ENCODE results near the gene SGMS1.

Gene SGMS1

DNA sequence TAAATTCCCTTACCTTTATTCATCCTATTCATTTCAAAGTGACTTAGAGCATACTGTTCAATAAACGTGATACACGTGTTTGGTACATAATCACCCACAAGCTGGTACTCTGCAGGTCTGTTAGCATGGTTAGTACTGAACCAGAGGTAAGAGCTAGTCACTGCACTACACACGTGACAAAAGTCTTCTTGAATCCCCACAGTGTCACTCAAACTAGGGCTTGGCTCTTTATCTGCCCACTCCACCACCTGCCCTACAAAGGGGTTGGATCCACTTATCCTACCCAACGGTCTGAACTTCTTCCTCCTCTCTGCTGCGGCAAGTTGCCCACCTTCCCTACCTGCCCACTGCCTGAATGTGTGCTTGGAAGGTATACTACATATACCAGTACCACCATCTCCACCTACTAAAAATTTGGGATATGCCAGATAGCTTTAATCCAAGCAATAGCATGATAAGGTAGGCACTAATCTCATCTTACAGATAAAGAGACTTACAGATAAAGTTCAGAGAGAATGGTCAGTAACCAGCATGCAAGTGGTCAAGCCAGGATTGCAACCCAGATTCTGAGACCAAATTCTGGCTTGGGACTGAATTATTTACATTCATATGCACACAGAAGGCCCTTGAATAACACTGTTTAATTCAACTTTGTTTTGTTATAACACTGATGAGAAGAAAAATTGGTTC is 92.2 kb downstream of the SGMS1 start:
- Histone ChIP-seq H2AFZ (ENCODE audit: low read depth) (no peak overlapping the region), H3K9ac (no peak overlapping the region), H3K4me1 (ENCODE audit: low read depth, poor library complexity, severe bottlenecking) (no peaks in the 10 kb centered on the region), H3K27ac (no peak overlapping the region), H4K20me1 (ENCODE audit: insufficient read depth) (no peaks in the 10 kb centered on the region), H3K4me2 (no peak overlapping the region), H3K27me3 (ENCODE audit: insufficient read depth, low read depth) (no peaks in the 10 kb centered on the region), H3K36me3 (ENCODE audit: insufficient read depth) (no peaks in the 10 kb centered on the region), H3K79me2 (ENCODE audit: insufficient read depth, low read depth) (no peaks in the 10 kb centered on the region), H3K4me3 (IDR thresholded peaks at IDR 0.05; ENCODE audit: insufficient read depth, low read depth, low read length) (no peak overlapping the region)
- TF ChIP-seq, protein P1, sequence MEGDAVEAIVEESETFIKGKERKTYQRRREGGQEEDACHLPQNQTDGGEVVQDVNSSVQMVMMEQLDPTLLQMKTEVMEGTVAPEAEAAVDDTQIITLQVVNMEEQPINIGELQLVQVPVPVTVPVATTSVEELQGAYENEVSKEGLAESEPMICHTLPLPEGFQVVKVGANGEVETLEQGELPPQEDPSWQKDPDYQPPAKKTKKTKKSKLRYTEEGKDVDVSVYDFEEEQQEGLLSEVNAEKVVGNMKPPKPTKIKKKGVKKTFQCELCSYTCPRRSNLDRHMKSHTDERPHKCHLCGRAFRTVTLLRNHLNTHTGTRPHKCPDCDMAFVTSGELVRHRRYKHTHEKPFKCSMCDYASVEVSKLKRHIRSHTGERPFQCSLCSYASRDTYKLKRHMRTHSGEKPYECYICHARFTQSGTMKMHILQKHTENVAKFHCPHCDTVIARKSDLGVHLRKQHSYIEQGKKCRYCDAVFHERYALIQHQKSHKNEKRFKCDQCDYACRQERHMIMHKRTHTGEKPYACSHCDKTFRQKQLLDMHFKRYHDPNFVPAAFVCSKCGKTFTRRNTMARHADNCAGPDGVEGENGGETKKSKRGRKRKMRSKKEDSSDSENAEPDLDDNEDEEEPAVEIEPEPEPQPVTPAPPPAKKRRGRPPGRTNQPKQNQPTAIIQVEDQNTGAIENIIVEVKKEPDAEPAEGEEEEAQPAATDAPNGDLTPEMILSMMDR (conservative IDR thresholded peaks at IDR 0.05; ENCODE audit: low read depth, low read length), result no peak

DNA sequence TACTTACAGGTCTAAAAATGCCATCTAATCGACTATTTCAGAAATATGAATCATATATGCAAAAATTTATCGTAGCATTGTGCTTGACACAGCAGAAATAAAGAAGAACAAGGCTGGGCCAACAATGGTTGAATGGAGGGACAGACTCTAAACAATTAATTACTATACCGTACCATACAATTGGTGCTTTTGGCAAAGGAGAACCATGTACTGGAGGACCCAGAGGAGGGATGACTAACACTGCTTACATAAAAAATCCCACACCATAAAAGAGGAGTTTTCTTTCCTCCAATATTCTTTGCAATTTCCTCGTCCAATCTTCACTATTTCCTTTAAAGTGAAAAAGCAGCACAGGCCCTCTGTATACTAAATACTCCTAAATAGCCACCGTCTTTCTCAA is 94.1 kb downstream of the SGMS1 start:
- no peaks in the 10 kb centered on the region for H3K79me2 ChIP-seq (ENCODE audit: insufficient read depth, low read depth)
- TF ChIP-seq, protein P1 (conservative IDR thresholded peaks at IDR 0.05; ENCODE audit: low read depth, low read length), result no peak
- H3K36me3 ChIP-seq (ENCODE audit: insufficient read depth), result no peaks in the 10 kb centered on the region
- H3K4me2 ChIP-seq, result no peak overlapping the region
- no peaks in the 10 kb centered on the region for H3K4me1 ChIP-seq (ENCODE audit: low read depth, poor library complexity, severe bottlenecking)
- no peak overlapping the region for H2AFZ ChIP-seq (ENCODE audit: low read depth)
- no peak overlapping the region for H3K4me3 ChIP-seq (IDR thresholded peaks at IDR 0.05; ENCODE audit: insufficient read depth, low read depth, low read length)
- H4K20me1 ChIP-seq (ENCODE audit: insufficient read depth), result no peaks in the 10 kb centered on the region
- no peak overlapping the region for H3K9ac ChIP-seq
- H3K27me3 ChIP-seq (ENCODE audit: insufficient read depth, low read depth), result no peaks in the 10 kb centered on the region
- no peak overlapping the region for H3K27ac ChIP-seq

DNA sequence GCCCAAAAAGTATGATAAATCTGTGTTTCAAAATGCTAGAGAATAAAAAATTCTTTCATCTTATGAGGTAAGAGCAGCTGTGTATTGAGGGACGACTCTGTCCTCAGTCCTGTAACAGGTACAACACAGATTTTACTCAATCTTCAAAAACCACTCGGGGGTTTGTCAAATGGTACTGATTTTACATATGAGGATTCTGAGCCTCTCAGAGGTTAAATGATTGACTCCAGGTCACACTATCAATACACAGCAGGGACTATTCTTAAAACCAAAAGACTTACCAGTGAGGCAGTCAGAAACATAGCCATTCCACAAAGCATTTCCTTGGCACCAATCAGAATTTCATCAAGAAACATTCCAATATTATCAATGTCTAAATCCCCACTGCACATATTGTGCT is 95.5 kb downstream of the SGMS1 start:
- Histone ChIP-seq H3K36me3 (ENCODE audit: insufficient read depth) (no peaks in the 10 kb centered on the region), H4K20me1 (ENCODE audit: insufficient read depth) (no peaks in the 10 kb centered on the region), H3K27me3 (ENCODE audit: insufficient read depth, low read depth) (no peaks in the 10 kb centered on the region), H3K27ac (no peak overlapping the region), H3K79me2 (ENCODE audit: insufficient read depth, low read depth) (no peaks in the 10 kb centered on the region), H2AFZ (ENCODE audit: low read depth) (no peak overlapping the region), H3K4me2 (no peak overlapping the region), H3K4me3 (IDR thresholded peaks at IDR 0.05; ENCODE audit: insufficient read depth, low read depth, low read length) (no peak overlapping the region), H3K9ac (no peak overlapping the region), H3K4me1 (ENCODE audit: low read depth, poor library complexity, severe bottlenecking) (no peaks in the 10 kb centered on the region)
- TF ChIP-seq, protein P1 (conservative IDR thresholded peaks at IDR 0.05; ENCODE audit: low read depth, low read length), result no peak

DNA sequence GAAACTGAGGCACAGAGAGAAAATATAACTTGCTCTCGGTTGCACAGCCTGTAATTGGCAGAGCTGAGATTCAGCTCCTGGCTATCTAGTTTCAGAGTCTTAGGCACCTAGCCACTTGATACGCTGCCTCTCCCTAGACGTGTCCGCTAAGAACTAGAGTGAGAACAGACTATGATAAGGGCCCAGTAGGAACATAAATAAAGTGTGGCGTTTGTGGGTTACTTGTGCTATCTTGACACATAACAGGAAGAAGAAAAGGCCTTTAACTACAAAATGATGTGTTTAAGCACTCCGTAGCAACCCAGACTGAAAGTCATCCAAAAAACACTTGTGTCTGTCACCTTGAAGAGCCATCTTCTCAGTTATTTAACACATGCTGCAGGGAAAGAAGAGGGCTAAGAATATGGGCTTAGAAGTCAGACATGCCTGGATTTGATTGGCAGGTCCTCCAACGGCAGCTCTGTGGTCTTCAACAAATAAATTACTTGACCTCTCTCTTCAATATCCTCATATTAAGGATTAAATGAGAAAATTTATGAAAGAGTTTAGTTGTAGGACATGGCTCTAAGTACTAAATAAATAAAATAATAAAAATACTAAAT is 96.2 kb downstream of the SGMS1 start:
- TF ChIP-seq, protein P1 (conservative IDR thresholded peaks at IDR 0.05; ENCODE audit: low read depth, low read length), result no peak
- Histone ChIP-seq H2AFZ (ENCODE audit: low read depth) (no peak overlapping the region), H3K4me2 (no peak overlapping the region), H3K9ac (no peak overlapping the region), H3K79me2 (ENCODE audit: insufficient read depth, low read depth) (no peaks in the 10 kb centered on the region), H3K27me3 (ENCODE audit: insufficient read depth, low read depth) (no peaks in the 10 kb centered on the region), H3K27ac (no peak overlapping the region), H4K20me1 (ENCODE audit: insufficient read depth) (no peaks in the 10 kb centered on the region), H3K4me1 (ENCODE audit: low read depth, poor library complexity, severe bottlenecking) (no peaks in the 10 kb centered on the region), H3K4me3 (IDR thresholded peaks at IDR 0.05; ENCODE audit: insufficient read depth, low read depth, low read length) (no peak overlapping the region), H3K36me3 (ENCODE audit: insufficient read depth) (no peaks in the 10 kb centered on the region)

Measured in KMS-11 (cell line).